ENCODE measurements around the gene RALGDS.
A peak's percentile ranks its signal among the peaks of the same experiment; 100 is the strongest.
"Not testable (repeated sequence)": the region's sequence is repeated elsewhere in the genome, so short reads cannot be mapped to it uniquely, and the experiment has no call there.

The RALGDS gene

DNA sequence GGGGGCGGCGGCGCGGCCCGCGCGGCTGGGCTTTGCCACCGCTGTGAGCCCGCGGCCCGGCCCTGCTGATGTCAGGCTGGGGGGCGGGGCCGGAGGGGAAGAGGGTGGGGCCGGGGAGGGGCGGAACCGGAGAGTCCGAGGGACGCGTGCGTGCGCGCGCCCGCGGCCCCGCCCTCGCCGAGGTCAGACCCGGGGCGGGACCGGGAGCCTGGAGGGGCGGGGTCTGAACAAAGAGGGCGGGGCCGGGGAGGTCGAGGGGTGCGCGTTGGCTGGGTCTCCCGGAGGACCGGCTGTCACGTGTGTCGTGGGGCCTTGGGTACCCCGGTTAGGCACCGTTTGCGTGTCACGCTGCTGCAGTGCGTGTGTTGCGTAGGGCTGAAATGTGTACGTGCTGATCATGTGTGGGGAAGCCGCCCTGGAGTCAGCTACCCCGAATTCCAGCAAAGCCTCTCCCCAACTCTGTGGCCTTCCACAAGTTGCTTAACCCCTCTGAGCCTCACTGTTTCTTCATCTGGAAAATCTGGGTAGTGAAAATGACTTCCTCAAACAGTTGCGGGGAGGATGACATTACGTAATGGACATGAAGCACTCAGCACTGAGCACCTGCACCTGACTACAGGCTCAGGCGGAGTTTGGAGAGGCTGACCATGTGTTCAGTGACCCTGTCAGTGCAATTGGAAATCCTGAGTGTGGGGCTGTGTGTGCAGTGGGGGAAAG, at the start of gene RALGDS:
Gene RALGDS (minus strand): TSS at position 43 of the 717 bp plus-strand sequence. CDS start 86 bp downstream, outside the sequence.
- TF ChIP-seq, protein P1, sequence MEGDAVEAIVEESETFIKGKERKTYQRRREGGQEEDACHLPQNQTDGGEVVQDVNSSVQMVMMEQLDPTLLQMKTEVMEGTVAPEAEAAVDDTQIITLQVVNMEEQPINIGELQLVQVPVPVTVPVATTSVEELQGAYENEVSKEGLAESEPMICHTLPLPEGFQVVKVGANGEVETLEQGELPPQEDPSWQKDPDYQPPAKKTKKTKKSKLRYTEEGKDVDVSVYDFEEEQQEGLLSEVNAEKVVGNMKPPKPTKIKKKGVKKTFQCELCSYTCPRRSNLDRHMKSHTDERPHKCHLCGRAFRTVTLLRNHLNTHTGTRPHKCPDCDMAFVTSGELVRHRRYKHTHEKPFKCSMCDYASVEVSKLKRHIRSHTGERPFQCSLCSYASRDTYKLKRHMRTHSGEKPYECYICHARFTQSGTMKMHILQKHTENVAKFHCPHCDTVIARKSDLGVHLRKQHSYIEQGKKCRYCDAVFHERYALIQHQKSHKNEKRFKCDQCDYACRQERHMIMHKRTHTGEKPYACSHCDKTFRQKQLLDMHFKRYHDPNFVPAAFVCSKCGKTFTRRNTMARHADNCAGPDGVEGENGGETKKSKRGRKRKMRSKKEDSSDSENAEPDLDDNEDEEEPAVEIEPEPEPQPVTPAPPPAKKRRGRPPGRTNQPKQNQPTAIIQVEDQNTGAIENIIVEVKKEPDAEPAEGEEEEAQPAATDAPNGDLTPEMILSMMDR (IDR thresholded peaks at IDR 0.05; ENCODE audit: extremely low read depth, insufficient read depth, missing control alignments): no peak
- in situ Hi-C loops (cut with MboI; ENCODE audit: low pct_unique_long_range_greater_than_20kb, low sequenced_read_pairs, unreplicated experiment): no loop called here
- DNase-seq (ENCODE audit: low spot score): peak; percentile 99

DNA sequence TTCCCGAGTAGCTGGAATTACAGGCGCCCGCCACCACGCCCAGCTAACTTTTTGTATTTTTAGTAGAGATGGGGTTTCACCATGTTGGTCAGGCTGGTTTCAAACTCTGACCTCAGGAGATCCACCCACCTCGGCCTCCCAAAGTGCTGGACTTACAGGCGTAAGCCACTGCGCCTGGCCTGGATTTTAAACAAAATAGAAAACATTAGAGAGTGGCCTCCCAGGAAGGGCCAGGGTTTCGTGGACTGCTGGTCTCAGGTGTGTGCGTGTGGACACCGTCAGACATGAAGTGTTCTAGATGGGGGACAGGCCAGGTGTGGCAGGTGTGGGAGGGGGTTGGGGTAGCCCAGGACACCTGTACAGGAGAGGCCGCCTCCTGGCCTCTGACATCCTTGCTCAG, 49.7 kb upstream of the RALGDS start:
- TF ChIP-seq, protein P1 (IDR thresholded peaks at IDR 0.05; ENCODE audit: extremely low read depth, insufficient read depth, missing control alignments): no peak
- DNase-seq (ENCODE audit: low spot score): no peak
- in situ Hi-C loops (cut with MboI; ENCODE audit: low pct_unique_long_range_greater_than_20kb, low sequenced_read_pairs, unreplicated experiment): no loop called here

DNA sequence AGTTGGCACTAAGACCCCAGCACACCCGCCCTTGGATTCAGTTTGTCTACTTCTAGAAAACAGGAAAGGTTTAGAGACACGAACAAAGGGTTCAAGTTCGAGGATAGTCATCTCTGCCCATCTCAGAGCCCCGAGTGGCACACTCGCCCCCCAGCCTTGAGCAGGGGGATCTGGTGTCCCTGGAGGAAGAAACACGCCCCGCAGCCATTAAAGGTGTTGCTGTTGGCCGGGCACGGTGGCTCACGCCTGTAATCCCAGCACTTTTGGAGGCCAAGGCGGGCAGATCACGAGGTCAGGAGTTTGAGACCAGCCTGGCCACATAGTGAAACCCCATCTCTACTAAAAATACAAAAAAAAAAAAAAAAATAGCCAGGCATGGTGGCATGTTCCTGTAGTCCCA, 48.6 kb upstream of the RALGDS start:
- DNase-seq (ENCODE audit: low spot score); in situ Hi-C loops (cut with MboI; ENCODE audit: low pct_unique_long_range_greater_than_20kb, low sequenced_read_pairs, unreplicated experiment): not testable (repeated sequence)

DNA sequence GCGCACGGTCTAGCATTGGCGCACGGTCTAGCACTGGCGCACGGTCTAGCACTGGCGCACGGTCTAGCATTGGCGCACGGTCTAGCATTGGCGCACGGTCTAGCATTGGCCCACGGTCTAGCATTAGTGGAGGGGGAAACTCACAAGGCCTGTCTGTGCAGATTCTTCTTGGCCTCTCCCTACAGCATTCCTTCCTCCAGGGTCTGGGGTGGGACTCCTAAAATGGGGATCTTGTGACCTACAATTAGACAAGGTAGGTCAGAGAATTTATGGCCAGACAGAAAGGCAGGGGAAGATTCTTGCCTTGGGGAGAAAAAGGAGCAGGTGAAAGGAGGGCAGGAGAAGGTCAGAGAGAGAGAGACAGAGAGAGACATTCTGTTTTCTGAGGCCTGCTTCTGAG, 48.1 kb upstream of the RALGDS start:
- no peak for DNase-seq (ENCODE audit: low spot score)
- in situ Hi-C loops (cut with MboI; ENCODE audit: low pct_unique_long_range_greater_than_20kb, low sequenced_read_pairs, unreplicated experiment): no loop called here
- TF ChIP-seq, protein P1 (IDR thresholded peaks at IDR 0.05; ENCODE audit: extremely low read depth, insufficient read depth, missing control alignments): no peak

DNA sequence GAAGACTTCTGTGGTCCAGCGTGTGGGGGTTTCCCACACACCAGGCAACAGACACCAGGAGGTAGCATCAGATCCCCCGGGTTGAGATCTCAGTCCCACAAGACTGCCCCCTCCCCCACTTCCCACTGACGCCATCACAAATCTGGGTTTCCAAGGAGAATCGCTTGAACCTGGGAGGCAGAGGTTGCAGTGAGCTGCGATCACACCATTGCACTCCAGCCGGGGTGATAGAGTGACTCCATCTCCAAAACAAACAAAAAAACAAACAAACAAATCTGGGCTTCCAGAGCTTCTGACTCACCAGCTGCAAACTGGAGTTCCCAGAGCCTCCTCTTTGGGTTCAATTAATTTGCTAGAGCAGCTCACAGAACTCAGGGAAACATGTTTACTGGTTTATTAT, 47.4 kb upstream of the RALGDS start:
- TF ChIP-seq, protein P1 (IDR thresholded peaks at IDR 0.05; ENCODE audit: extremely low read depth, insufficient read depth, missing control alignments): no peak
- in situ Hi-C loops (cut with MboI; ENCODE audit: low pct_unique_long_range_greater_than_20kb, low sequenced_read_pairs, unreplicated experiment): no loop called here
- DNase-seq (ENCODE audit: low spot score): no peak

DNA sequence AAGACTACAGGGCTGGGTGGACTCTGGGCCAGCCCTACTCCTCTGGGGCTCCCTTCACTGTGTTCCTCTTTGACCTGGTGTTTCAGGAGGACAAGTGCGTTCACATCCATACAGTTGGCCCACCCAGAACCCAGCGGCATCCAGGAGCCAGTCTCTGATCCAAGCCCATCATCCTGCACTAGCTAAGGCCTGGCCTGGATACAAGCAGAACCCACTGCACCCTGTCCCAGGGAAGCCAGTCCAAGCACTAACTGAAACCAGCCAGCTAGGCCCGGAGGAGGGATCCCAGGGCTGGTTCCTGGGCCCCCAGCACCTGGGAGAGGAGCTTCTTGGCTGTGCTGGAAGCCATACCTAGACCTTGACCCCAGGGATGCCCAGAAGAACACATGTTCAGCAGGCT, 46.7 kb upstream of the RALGDS start:
- in situ Hi-C loops (cut with MboI; ENCODE audit: low pct_unique_long_range_greater_than_20kb, low sequenced_read_pairs, unreplicated experiment): no loop called here
- no peak for DNase-seq (ENCODE audit: low spot score)
- TF ChIP-seq, protein P1 (IDR thresholded peaks at IDR 0.05; ENCODE audit: extremely low read depth, insufficient read depth, missing control alignments): no peak

DNA sequence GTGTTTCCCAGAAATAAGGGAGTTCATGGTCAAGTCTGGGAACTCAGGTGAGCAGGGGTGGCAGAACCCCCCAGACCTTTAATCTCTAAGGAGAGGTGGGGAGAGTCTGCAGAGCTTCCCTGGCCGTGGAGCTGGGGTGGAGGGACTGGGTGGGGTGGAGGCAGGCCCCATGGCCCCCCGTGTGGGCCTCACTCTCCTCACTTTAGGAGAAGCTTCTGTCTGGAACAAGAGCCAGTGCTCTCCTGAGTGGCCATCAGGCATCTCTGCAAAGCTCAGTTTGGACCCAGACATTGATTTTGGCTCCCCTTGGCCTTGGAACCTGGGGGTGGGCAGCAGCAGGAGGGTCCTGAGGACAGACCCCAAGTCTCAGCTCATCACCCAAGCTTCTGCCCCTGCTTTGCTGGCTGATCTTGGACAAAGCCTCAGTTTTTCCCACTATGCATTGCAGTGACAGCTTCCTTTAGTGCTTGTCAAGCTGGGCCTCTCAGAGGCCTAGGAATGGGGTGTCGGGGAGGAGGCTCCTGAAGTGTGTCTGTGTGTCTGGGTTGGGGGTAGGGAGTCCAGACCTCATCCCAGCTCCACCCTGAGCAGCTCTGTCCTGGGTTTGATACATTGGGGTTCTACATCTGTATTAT, 46.2 kb upstream of the RALGDS start:
- TF ChIP-seq, protein P1 (IDR thresholded peaks at IDR 0.05; ENCODE audit: extremely low read depth, insufficient read depth, missing control alignments): no peak
- DNase-seq (ENCODE audit: low spot score): no peak

More for the DNA sequence above, 46.2 kb upstream of the RALGDS start:
- in situ Hi-C loops (cut with MboI; ENCODE audit: low pct_unique_long_range_greater_than_20kb, low sequenced_read_pairs, unreplicated experiment): no loop called here

Data from GM13977 (cell line).